NCI-H2196 (cell line): Measurements from ENCODE around the gene SIRT4.
"Not testable (repeated sequence)": the region's sequence is repeated elsewhere in the genome, so short reads cannot be mapped to it uniquely, and the experiment has no call there.

ENCODE experiments used
- DNase-seq: peaks from one replicate; lab custom pipeline; 2025; ENCODE audit not compliant: unreplicated experiment; lab: John Stamatoyannopoulos, UW

SIRT4 gene

GRCh38 chr12:120301962-120302815 is at the start of gene SIRT4:
TSS of gene SIRT4 (plus strand) at chr12:120302321. CDS start at chr12:120303562, 1,241 bp downstream.
- peak; percentile 93 for DNase-seq

GRCh38 chr12:120253313-120253712 is 48.8 kb upstream of the SIRT4 start:
- not testable (repeated sequence) for DNase-seq

GRCh38 chr12:120254809-120255208 is 47.3 kb upstream of the SIRT4 start:
- DNase-seq: no peak

- DNase-seq: peak; percentile 62
Measured at GRCh38 chr12:120257041-120257821, 44.9 kb upstream of the SIRT4 start.

GRCh38 chr12:120258323-120258896 is 43.7 kb upstream of the SIRT4 start:
- DNase-seq: no peak

GRCh38 chr12:120259418-120260202 is 42.5 kb upstream of the SIRT4 start:
- DNase-seq: no peak

GRCh38 chr12:120260607-120261006 is 41.5 kb upstream of the SIRT4 start:
- DNase-seq: no peak

GRCh38 chr12:120261951-120262851 is 39.9 kb upstream of the SIRT4 start:
- DNase-seq: no peak

- no peak for DNase-seq
Measured at GRCh38 chr12:120262852-120263747, 39.0 kb upstream of the SIRT4 start.

- DNase-seq: no peak
Measured at GRCh38 chr12:120263748-120264085, 38.4 kb upstream of the SIRT4 start.

- DNase-seq: no peak
Measured at GRCh38 chr12:120264086-120264903, 37.8 kb upstream of the SIRT4 start.

GRCh38 chr12:120264904-120265472 is 37.1 kb upstream of the SIRT4 start:
- no peak for DNase-seq

GRCh38 chr12:120265473-120266179 is 36.5 kb upstream of the SIRT4 start, which contains the start of gene PXN:
TSS of gene PXN (minus strand) at chr12:120265730. CDS start at chr12:120265629, 101 bp downstream.
- DNase-seq: peak; percentile 80

- no peak for DNase-seq
Measured at GRCh38 chr12:120266180-120266870, 35.8 kb upstream of the SIRT4 start.

GRCh38 chr12:120267736-120268135 is 34.4 kb upstream of the SIRT4 start:
- no peak for DNase-seq

- DNase-seq: no peak
Measured at GRCh38 chr12:120276734-120277133, 25.4 kb upstream of the SIRT4 start.
